Astrocyte of the spinal cord (primary cell): Measurements from ENCODE around the gene AIFM3.

Experiments
- DNase-seq: peaks from one replicate; pipeline ENCODE4 v3.0.0; 2011; ENCODE audit warnings: low read depth, low spot score
- H3K4me3 ChIP-seq: 2 replicates; pipeline ENCODE4 v1.5.1; 2011; ENCODE audit warnings: low read depth, mild to moderate bottlenecking, low read length, moderate library complexity
- in situ Hi-C: cut with HindIII; loops from 2 replicates; pipeline ENCODE4 v1.10.0; 2017; ENCODE audit warnings: low sequenced_read_pairs
- TF ChIP-seq, protein P1 (sequence below): IDR thresholded peaks from 2 replicates; pipeline ENCODE4 v1.5.1; 2012; ENCODE audit warnings: low read depth, mild to moderate bottlenecking, low read length, inconsistent platforms

The AIFM3 gene

DNA sequence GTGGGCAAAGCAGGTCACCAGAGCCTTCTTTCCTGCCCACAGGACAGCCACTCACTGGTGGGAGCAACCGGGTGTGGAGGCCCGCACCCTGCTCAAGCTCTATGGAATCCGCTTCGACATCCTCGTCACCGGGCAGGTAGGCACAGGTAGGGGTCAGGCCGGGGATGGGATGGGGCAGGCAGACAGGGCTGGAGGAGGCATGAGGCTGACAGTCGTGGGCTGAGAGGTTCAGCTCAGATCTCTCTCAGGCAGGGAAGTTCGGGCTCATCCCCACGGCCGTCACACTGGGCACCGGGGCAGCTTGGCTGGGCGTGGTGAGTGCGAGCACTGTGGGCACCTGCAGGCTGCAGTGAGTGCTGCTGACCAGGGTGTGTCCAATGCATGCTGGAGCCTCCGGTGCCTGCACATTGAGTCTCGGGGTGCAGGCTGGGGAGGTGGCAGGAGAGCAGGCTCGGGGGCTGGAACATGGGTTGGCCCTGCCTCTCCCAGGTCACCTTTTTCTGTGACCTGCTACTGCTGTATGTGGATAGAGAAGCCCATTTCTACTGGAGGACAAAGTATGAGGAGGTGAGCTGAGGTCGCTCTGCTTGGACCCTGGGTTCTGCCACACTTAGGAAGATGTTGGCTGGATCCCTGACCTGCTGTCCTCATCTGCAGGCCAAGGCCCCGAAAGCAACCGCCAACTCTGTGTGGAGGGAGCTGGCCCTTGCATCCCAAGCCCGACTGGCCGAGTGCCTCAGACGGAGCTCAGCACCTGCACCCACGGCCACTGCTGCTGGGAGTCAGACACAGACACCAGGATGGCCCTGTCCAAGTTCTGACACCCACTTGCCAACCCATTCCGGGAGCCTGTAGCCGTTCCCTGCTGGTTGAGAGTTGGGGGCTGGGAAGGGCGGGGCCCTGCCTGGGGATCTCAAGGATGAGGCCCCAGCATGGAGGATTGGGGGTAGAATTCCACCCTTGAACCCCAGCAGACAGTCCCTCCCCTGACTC is 59.0 kb downstream of the AIFM3 start:
- no peak overlapping the region for H3K4me3 ChIP-seq
- TF ChIP-seq, protein P1, sequence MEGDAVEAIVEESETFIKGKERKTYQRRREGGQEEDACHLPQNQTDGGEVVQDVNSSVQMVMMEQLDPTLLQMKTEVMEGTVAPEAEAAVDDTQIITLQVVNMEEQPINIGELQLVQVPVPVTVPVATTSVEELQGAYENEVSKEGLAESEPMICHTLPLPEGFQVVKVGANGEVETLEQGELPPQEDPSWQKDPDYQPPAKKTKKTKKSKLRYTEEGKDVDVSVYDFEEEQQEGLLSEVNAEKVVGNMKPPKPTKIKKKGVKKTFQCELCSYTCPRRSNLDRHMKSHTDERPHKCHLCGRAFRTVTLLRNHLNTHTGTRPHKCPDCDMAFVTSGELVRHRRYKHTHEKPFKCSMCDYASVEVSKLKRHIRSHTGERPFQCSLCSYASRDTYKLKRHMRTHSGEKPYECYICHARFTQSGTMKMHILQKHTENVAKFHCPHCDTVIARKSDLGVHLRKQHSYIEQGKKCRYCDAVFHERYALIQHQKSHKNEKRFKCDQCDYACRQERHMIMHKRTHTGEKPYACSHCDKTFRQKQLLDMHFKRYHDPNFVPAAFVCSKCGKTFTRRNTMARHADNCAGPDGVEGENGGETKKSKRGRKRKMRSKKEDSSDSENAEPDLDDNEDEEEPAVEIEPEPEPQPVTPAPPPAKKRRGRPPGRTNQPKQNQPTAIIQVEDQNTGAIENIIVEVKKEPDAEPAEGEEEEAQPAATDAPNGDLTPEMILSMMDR = no peak
- in situ Hi-C loops = no loop called here
- no peak for DNase-seq

DNA sequence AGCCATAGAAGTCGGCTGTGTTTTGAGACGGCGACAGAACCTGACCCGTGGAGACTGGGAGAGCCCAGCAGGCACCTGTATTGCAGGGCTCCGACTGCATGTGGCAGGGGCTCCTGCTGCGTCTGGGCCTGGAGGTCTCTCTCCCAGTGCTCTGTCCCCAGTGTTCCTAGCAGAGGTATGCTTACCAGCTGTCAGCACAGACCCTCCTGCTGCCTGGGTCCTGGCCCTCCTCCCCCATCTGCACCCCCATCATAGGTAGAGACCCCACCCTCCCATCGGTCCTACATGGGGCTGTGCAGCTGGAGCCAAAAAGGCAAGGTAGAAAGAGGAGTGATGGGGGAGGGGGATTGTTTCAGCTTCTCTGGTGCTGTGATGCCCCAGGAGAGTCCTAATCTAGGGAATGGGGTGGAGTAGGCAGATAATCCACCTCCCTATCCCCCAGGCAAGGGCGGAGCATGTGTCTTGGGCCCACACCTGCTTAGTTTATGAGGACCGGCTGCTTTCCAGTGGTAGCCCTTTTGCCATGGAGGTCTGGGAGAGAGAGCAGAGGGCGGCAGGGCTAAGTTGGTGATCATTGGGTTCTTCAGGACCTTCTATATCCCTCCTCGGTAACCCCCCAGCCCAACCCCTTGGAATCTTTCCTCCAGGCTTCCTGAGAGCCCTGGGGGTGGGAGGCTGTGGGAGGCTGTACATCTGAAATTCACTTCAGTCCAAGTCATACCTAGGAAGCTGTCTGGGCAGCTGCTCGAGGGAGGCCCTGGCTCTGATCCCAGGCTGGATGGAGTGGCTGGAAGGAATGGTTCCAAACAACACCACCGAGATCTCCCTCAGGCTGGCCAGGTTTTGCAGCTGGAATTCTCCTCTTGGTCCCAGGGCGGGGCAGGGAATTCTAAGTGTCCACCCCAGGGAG is 60.0 kb downstream of the AIFM3 start:
- no peak overlapping the region for H3K4me3 ChIP-seq
- TF ChIP-seq, protein P1 = no peak
- in situ Hi-C loops = no loop called here
- DNase-seq = peak; percentile 59

DNA sequence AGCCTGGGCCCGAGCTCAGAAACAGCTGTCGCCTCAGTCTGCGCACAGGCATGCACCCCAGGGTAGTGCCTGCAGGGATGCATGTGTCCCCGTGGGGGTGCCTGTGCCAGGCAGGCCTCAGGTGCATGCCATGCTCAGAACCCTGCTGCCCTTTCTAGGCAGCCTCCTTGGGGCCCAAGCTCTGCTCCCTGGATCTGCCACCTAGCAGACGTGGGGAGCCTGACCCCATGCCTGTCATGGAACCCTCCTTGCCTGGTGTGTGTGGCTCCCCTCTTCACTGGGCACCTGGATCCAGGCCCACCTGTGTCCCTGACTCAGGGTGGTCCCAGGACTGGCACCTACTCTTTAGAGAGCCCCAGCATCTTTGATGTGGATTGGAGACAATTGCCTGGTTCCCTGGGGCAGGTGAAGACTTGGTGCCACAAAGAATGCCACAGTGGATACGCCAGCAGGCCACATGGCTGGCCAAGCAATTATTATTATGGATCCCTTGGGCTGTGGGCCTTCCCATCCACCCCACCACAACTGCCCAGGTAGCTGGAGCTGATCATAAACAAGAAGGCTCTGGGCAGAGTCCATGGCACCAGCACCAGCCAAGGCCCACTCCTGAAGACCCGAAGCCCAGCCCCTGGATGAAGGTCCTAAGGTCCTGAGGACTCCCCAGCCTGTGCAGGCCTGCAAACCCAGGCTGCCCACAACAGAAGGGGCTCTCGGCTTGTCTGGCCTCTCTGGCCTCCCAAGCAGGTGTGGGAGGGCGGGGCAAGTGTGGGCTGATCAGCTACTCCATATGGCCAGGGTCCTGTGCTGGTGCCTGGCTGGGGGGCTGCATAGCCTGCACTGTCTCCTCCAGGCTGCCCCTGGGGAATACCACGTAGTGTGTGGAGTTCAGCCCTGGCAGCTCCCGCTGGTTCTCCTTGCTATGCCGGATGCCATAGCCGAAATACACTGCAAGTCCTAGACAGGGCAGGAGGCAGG is 61.5 kb downstream of the AIFM3 start:
- TF ChIP-seq, protein P1 = no peak
- H3K4me3 ChIP-seq = no peak overlapping the region
- DNase-seq = no peak
- in situ Hi-C loops = no loop called here

DNA sequence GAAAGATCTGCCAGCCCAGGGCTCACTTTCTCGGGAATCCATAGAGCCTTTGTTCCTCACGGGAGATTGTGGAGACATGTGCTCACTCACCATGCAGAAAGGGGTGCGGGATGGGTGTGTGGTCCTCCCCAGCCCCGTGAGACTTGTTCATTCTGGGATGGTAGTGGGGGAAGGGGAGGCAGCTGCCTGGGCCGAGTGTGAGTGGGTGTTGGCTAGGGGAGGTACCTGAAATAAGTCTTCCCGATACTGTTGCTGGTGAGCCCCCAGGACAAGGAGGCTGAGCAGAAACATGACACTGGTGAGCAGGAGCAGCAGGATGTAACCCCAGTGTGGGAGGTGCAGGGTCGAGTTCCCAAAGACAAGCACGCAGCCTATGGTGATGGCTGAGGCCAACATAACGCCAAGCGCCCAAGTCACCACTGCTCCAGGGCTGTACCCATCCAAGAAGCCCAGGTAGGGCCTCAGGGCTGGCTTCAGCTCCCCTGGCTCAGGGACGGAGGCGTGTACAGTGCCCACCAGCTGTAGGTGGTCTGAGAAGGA is 62.5 kb downstream of the AIFM3 start:
- TF ChIP-seq, protein P1 = no peak
- H3K4me3 ChIP-seq = no peak overlapping the region
- in situ Hi-C loops = no loop called here
- DNase-seq = no peak

DNA sequence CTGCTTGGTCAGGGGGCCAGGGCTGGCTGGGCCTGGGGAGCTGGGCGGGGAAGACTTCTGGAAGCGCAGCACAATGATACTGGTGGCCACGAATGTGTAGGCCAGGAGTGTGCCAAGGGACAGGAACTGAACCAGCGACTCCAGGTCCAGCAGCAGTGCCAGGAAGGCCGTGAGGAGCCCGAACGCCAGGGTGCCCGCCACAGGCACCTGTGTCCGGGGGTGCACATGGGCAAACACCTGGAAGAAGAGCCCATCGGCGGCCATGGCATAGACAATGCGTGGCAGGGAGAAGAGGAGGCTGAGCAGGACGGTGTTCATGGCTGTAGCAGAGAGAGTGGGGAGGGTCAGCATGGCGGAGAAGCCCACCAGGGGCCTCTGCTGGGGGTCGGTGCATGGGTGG is 63.0 kb downstream of the AIFM3 start:
- H3K4me3 ChIP-seq = no peak overlapping the region
- TF ChIP-seq, protein P1 = no peak
- in situ Hi-C loops = no loop called here
- DNase-seq = no peak
